SH-SY5Y (cell line): ENCODE measurements around the gene POLA2.

ENCODE experiments used
- GATA2 ChIP-seq: IDR thresholded peaks from 2 replicates; pipeline ENCODE4 v1.6.1; 2011; ENCODE audit warnings: mild to moderate bottlenecking, low read depth, low read length
- GATA3 ChIP-seq: IDR thresholded peaks from 2 replicates; pipeline ENCODE4 v1.6.1; 2011; ENCODE audit warnings: low read depth, mild to moderate bottlenecking, low read length, moderate library complexity

DNA sequence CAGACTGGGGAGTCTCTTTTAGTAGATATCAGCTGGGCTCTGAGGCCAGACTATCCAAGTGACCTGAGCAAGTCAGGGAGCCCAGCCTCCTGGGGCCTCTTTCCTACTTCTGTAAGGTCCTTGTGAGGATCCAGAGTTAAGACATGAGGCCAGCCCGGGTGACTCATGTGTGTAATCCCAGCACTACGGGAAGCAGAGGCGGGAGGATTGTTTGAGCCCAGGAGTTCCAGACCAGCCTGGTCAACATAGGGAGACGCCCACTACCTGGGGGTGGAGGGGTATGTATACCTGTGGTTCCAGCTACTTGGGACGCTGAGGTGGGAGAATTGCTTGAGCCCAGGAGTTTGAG lies 36.9 kb upstream of the POLA2 start:
- TF ChIP-seq GATA2 = no peak
- TF ChIP-seq GATA3 = no peak
